Raji (cell line): ENCODE measurements around the gene RAG1.

Source experiments
- POLR2A ChIP-seq: IDR thresholded peaks from 2 replicates; pipeline ENCODE4 v1.6.1; 2011; ENCODE audit warnings: low read depth, low read length, control low read depth; ENCODE audit not compliant: insufficient read depth

The RAG1 gene

DNA sequence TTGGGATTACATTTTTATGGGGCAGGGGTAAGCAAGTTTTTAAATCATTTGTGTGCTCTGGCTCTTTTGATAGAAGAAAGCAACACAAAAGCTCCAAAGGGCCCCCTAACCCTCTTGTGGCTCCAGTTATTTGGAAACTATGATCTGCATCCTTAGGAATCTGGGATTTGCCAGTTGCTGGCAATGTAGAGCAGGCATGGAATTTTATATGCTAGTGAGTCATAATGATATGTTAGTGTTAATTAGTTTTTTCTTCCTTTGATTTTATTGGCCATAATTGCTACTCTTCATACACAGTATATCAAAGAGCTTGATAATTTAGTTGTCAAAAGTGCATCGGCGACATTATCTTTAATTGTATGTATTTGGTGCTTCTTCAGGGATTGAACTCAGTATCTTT is 10.1 kb downstream of the RAG1 start:
- TF ChIP-seq POLR2A = no peak

DNA sequence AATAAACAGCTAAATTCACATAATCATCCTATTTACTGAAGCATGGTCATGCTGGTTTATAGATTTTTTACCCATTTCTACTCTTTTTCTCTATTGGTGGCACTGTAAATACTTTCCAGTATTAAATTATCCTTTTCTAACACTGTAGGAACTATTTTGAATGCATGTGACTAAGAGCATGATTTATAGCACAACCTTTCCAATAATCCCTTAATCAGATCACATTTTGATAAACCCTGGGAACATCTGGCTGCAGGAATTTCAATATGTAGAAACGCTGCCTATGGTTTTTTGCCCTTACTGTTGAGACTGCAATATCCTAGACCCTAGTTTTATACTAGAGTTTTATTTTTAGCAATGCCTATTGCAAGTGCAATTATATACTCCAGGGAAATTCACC is 10.7 kb downstream of the RAG1 start:
- no peak for TF ChIP-seq POLR2A

DNA sequence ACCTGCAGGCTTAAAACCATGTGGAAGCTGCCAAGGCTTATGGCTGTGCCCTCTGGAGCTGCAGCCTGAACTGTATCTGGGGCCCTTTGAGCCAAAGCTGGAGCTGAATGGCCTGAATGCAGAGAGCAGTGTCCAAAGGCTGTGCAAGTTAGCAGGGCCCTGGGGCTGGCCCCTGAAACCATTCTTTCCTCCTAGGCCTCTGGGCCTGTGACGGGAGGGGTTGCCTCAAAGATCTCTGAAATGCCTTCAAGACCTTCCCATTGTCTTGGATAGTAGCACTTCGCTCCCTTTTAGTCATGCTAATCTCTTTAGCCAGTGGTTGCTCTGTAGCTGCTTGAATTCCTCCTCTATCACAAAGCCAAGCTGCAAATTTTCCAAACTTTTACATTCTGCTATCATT is 13.7 kb downstream of the RAG1 start:
- TF ChIP-seq POLR2A = no peak

DNA sequence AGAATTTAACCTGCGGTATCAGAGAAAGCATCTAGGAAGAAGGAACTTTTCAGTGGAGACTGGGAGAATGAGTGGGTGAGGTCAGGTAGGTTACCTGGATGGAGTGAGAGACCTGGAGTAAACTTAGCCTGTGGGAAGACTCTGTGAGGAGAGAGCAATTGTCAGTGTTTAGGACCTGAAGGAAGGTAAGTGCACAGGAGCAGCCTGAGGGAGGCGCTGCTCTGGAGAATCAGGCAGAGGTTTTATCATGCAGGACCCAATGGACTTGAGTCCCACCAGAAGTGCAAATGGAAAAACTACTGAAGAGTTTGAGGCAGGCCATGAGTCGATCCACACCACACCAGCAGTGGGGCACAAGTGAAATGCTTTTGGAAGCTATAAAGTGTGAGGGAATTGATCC is 15.9 kb downstream of the RAG1 start:
- TF ChIP-seq POLR2A = no peak

DNA sequence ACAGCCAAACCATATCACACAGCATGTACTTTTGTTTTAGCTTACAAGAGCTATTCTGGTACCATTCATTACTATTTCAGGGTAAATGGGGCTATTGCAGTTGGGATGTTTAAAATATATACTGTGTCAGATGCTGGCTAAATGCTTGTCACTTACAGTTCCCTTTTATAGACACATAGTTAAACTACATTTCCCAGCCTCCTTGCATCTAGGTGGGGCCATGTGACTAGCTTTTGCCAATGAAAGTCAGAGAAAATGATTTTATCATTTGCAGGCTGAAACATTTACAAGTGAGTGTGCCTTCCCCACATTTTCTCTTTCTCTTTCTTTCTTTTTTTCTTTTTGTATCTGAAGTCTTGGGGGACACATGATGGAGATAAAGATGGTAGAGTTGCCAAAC is 18.7 kb downstream of the RAG1 start:
- no peak for TF ChIP-seq POLR2A

DNA sequence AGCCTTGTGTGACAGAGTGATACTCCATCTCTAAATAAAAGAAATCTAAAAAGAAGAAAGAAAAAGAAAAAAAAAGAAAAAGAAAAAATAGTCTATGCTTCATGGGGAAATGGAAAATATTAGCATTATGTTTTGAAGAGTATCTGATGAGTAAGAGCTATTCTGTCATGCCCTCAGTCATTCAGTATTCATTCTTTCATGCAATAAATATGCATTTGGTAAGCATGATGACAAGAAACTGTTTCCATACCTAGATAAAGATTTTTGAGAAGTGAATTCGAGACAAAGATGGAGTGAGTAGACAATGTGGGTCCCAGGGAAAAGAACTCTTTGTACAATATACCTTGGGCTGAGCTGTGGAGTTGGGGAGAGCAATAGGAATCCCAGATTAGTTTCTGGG is 20.3 kb downstream of the RAG1 start:
- no peak for TF ChIP-seq POLR2A

DNA sequence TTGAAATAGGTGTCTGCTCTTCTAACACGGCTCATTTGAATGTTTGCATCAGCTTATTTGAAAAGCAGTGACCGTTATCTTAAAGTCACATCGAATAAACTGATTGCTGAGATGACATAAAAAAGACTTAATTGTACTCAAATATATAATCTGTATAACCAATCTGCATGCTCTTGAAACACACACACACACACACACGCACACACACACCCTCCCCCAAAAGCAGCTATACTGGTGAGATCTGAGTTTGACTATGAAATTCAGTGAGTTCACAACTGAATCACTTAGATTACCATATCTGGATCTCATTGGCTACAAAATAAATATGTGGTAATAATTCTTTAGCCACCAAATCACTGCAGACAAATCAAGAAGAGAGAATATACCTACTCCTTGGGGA is 22.7 kb downstream of the RAG1 start:
- TF ChIP-seq POLR2A = no peak

DNA sequence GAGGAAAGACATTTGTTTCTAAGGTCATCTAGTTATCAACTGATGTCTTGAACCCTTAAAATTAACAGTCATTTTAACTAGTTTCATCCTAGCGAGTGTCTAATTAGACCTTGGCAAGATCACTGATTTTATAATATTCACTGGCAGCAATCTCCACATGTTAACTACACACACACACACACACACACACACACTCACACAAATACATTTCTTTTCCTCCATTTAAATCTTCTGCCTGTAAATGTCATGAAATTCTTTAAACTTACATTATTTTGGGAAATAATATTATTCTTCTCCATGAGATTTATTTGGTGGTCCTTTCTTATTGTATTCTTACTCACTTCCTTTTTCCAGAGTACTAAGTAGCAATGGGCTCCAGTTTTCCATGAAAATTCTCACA is 23.6 kb downstream of the RAG1 start:
- no peak for TF ChIP-seq POLR2A

DNA sequence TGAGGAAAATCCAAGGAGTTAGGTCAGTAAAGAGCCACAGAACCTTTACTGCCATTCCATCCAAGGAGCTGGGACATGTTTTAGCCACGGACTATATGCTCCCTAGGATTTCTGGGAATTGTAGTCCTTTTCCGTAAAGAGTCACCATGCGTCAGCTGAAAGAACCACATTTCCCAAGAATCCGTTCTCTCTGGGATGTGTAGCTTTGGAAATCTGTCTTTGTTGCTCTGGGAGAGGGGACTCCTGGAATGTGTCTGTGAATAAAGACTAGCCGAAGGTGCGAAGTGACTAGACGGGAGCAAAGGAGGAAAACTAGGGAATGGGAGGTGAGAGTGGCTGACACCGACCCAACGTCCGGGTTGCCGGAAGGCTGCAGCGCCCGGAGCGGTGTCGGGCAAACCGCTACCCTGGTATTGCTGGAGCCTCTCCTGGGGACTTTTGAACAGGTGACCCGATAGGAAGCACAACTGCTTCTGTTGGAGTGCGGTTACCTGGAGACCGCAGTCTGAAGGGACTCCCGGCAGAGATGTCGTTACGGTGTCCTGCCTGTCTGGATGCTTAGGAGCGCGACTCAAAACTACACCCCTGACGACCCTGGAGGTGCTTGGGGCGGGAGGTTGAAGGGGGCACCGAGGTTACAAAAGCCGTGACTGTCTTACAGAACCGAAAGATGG is 26.6 kb downstream of the RAG1 start, which contains the start of gene IFTAP:
Gene IFTAP, plus strand, starts transcription at position 187 of the 674 bp plus-strand sequence. CDS start 15,602 bp downstream, outside the sequence.
- TF ChIP-seq POLR2A = no peak

DNA sequence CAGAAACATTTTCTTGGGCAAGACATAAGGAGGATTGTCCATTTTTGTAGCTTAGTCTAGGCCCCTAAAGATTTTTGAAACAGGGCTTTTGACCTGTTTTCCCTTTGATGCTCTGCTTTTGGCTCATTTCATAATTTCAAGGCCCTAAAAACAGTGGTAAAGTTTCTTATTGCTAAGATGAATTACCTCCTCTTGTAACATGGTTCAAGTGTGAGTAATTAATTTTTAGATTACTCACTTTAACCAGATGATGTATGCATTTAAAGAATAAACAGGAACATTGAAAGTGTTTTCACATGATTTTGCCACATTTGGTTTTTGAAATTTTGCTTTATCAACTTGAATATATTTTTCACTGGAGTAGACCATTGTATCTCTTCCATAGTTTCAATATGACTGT is 29.1 kb downstream of the RAG1 start:
- no peak for TF ChIP-seq POLR2A

DNA sequence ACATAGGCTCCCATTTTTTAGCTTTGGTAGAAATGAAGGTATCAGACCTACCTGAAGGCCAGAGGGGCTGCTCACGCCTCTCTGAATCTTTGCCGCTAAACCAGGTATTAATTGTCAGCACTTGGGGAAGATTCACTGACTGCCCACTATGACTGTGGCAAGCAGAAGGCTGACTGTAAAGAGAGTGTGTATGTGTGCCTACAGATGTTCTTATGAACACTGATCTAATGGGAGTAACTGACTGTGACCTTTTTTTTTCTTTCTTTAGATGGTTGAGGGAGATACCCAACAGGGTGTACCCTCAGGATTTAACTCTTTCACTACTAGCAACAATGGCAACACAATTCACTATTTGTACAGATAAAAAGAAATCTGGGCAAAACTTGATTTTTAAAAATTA is 30.2 kb downstream of the RAG1 start, which contains the start of gene RAG2:
Gene RAG2, minus strand, starts transcription at position 186 of the 400 bp plus-strand sequence. CDS start 4,068 bp downstream, outside the sequence.
- no peak for TF ChIP-seq POLR2A

DNA sequence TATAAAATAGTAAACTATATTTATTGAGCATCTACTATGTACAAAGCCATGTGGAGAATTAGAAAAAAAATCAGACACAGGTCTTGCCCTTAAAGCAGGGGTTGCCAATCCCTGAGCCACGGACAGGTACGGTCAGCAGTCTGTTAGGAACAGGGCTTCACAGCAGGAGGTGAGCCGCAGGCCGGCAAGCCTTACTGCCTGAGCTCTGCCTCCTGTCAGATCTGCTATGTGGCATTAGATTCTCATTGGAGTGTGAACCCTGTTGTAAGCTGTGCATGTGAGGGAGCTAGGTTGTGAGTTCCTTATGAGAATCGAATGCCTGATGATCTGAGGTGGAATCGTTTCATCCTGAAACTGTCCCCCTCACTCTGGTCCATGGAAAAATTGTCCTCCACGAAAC is 32.4 kb downstream of the RAG1 start:
- TF ChIP-seq POLR2A = no peak

DNA sequence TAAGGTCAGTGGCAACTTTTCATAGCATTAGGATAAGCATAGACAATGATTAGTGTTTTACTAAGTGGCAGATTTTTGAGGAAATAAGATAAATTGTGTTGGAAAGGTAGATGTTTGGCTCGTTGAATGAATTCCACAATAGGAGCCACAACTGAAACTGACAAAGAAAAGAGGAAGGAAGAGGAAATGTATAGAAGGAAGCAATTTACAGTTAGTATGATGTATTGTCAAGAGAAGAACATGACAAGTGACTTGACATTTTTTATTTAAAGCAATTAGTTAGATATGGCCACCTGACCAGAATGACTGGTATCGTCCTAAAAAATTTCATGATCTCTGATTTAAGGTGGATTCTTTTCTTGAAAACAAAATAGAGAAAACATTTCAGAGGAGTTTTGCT is 33.3 kb downstream of the RAG1 start:
- no peak for TF ChIP-seq POLR2A

DNA sequence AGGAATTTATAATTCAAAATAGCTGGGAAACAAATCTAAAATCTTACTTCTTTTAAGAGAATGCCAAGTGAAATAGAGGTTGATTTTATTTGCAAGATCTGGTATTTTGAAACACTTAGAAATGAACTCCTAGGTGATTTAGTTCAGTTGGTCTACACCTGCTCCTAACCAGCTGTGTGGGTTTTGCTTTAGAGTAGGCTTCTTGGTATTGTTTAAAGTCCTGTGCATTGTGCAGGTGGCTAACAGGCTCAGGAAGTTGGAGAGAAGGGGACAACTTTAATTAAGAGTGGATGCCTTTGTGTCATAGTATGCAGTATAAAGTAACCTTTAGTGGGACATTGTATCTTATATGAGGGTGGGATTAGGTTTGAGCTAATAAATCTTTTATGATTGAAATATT is 34.3 kb downstream of the RAG1 start:
- no peak for TF ChIP-seq POLR2A

DNA sequence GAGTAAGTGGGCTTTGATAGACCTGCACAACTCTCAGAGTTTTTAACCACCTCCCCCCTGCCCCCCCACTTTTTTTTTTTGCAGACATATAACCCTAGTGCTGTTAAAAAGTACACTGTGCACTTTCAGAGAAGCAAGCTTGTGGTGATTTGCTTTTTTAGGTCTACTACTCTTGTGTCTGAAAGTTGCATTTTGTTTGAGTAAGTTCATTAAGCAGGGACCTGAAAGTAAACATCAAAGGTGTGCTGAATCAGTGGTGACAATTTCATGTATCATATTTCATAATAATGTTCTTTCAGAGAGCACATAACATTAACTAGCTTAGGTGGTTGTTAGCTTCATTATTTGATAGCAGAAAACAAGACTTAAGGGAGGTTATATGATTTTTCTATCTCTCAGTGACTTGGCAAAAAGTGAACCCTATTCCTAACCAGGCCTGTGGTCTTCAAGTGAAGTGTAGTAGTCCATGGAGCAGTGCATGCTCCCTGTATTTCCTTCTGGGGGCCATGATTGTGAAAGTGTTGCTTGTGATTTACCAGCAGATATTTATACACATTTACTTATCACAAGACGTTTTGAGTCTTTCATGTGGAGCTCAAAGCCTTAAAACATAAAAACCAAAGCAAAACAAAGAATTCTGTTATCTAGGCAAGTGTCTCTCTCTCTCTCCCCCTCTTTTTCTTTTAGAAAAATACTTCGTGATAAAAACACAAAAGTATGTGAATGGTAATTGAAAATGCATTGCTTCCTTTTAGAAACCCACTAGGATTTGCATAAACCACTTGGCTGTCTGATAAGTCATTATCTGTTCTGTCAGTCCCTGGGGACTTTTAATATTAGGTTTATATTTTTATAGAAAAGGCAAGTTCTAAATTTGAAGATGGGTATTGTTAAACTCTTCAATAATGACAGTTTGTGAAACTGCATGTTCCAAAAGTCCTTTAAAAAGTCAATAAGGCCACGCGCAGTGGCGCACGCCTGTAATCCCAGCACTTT is 37.7 kb downstream of the RAG1 start:
- no peak for TF ChIP-seq POLR2A
